K562 (cell line): ENCODE results near the gene EBI3. TPM values are rescaled to one million over a fixed set of nuclear protein-coding genes. Genes with fewer than 3 reads are reported as not detected.

Experiments used
- ARID3B ChIP-seq: fragments of 250-450 bp; sonication (Bioruptor Pico); IDR thresholded peaks from 2 replicates; pipeline ENCODE4 v1.4.0; 2020; ENCODE audit warnings: borderline replicate concordance
- C11orf30 ChIP-seq: fragments of 450-650 bp; IDR thresholded peaks from 2 replicates; pipeline ENCODE4 v1.6.1; 2016; ENCODE audit warnings: low read depth, mild to moderate bottlenecking
- CCNT2 ChIP-seq: IDR thresholded peaks from 2 replicates; pipeline ENCODE4 v1.6.1; 2011; ENCODE audit warnings: borderline replicate concordance, low read depth, mild to moderate bottlenecking, moderate library complexity, mixed read lengths, low read length; ENCODE audit not compliant: insufficient read length; ENCODE audit errors: extremely low read depth
- EGR1 ChIP-seq: fragments of 450-650 bp; conservative IDR thresholded peaks from 2 replicates; pipeline ENCODE4 v1.6.1; 2017; ENCODE audit warnings: mild to moderate bottlenecking
- ETV5 ChIP-seq: sonication (generic); formaldehyde crosslinking; IDR thresholded peaks from 2 replicates; pipeline ENCODE4 v1.4.0; 2020; ENCODE audit warnings: low read depth, mild to moderate bottlenecking, missing genetic modification reagents
- MBD2 ChIP-seq: sonication (generic); IDR thresholded peaks from 2 replicates; pipeline ENCODE4 v1.6.1; 2016; ENCODE audit warnings: low read depth, borderline replicate concordance
- NONO ChIP-seq, 2 experiments: fragments of 200-400 bp in 1 of 2; fragments of 450-650 bp in 1 of 2; formaldehyde crosslinking in 1 of 2; IDR thresholded peaks; 2 replicates each; pipeline ENCODE4 v1.6.1; 2017; ENCODE audit warnings: low read depth in 2 of 2, mild to moderate bottlenecking in 2 of 2, moderate library complexity in 2 of 2, low read length in 1 of 2
- PRPF4 ChIP-seq: fragments of 200-400 bp; formaldehyde crosslinking; IDR thresholded peaks from one replicate; pipeline ENCODE4 v1.6.1; 2017; ENCODE audit warnings: low read length, low read depth, mild to moderate bottlenecking; ENCODE audit not compliant: insufficient read depth, poor library complexity, severe bottlenecking
- RBM25 ChIP-seq: fragments of 200-400 bp; formaldehyde crosslinking; IDR thresholded peaks from 2 replicates; pipeline ENCODE4 v1.6.1; 2018; ENCODE audit warnings: low read length, low read depth, moderate library complexity; ENCODE audit not compliant: severe bottlenecking
- SIRT6 ChIP-seq: IDR thresholded peaks from one replicate; pipeline ENCODE4 v1.6.1; 2012; ENCODE audit warnings: low read depth, mild to moderate bottlenecking, control low read depth, inconsistent platforms, low read length, moderate library complexity
- TAF9B ChIP-seq: fragments of 450-650 bp; IDR thresholded peaks from 2 replicates; pipeline ENCODE4 v1.6.1; 2018; ENCODE audit warnings: mild to moderate bottlenecking; ENCODE audit not compliant: partially characterized antibody
- THAP7 ChIP-seq: fragments of 250-450 bp; sonication (Bioruptor Pico); IDR thresholded peaks from 2 replicates; pipeline ENCODE4 v1.5.0; 2021
- TOE1 ChIP-seq, 2 experiments: fragments of 450-650 bp in 1 of 2; sonication (generic) in 1 of 2; formaldehyde crosslinking in 1 of 2; IDR thresholded peaks; 2 replicates each; pipeline versions ENCODE4 v1.7.1 to v1.8.0; 2016 to 2022; ENCODE audit warnings: borderline replicate concordance in 2 of 2, mild to moderate bottlenecking in 2 of 2, antibody characterized with exemption in 1 of 2, inconsistent platforms in 1 of 2, low read depth in 1 of 2, missing genetic modification reagents in 1 of 2, moderate library complexity in 1 of 2
- U2AF1 ChIP-seq: fragments of 200-400 bp; formaldehyde crosslinking; optimal IDR thresholded peaks from 2 replicates; pipeline ENCODE3; 2017; ENCODE audit warnings: mild to moderate bottlenecking, low read depth, low read length, moderate library complexity
- VEZF1 ChIP-seq: fragments of 200-800 bp; sonication (Bioruptor generic); IDR thresholded peaks from 2 replicates; pipeline ENCODE4 v1.6.1; 2017; ENCODE audit warnings: missing genetic modification characterization, missing compliant biosample characterization
- ZNF143 ChIP-seq: sonication (generic); formaldehyde crosslinking; IDR thresholded peaks from 2 replicates; pipeline ENCODE4 v1.9.0; 2022; ENCODE audit warnings: mild to moderate bottlenecking, missing genetic modification reagents
- ZNF384 ChIP-seq: IDR thresholded peaks from 2 replicates; pipeline ENCODE4 v1.6.1; 2012; ENCODE audit warnings: low read depth, low read length, improper control_type of control experiment
- ZNF444 ChIP-seq: fragments of 250-450 bp; sonication (Bioruptor Pico); IDR thresholded peaks from 2 replicates; pipeline ENCODE4 v1.4.0; 2020; ENCODE audit warnings: mild to moderate bottlenecking, moderate library complexity
- ZNF639 ChIP-seq, 2 experiments: fragments of 200-800 bp in 1 of 2; sonication (Bioruptor generic) in 1 of 2; sonication (generic) in 1 of 2; formaldehyde crosslinking in 1 of 2; IDR thresholded peaks in 1 of 2; conservative IDR thresholded peaks in 1 of 2; 2 replicates each; pipeline versions ENCODE4 v1.5.0 to v1.6.1; 2016 to 2020; ENCODE audit warnings: missing compliant biosample characterization in 1 of 2, missing genetic modification characterization in 1 of 2, missing genetic modification reagents in 1 of 2
- ZNF717 ChIP-seq: fragments of 250-450 bp; sonication (Bioruptor Pico); IDR thresholded peaks from 2 replicates; pipeline ENCODE4 v1.5.0; 2021
- ZNF780A ChIP-seq: fragments of 250-450 bp; sonication (Bioruptor Pico); IDR thresholded peaks from 2 replicates; pipeline ENCODE4 v1.5.0; 2021; ENCODE audit warnings: mild to moderate bottlenecking
- polyA plus RNA-seq, 8 experiments: library from polyadenylated mRNA; depleted of rRNA in 4 of 8; stranded (reverse) in 5 of 8; unstranded in 3 of 8; fragments of >200 nt; fragmentation: Nextera tagmentation in 2 of 8; fragmentation: Illumina TruSeq in 1 of 8; extraction: Ambion mirVana in 2 of 8; extraction: Trizol in 1 of 8; gene quantifications; 2 replicates each; pipeline versions ENCODE4 v1.2.1 to v1.2.3, GENCODE V29; 2011 to 2014; ENCODE audit warnings: inconsistent platforms in 1 of 8, missing spikeins in 1 of 8
- total RNA-seq, 7 experiments: library from RNA; depleted of rRNA in 6 of 7; stranded (reverse); fragments of >200 nt in 6 of 7; fragmentation: Illumina TruSeq in 2 of 7; extraction: Trizol in 2 of 7; gene quantifications; 2 replicates each; pipeline versions ENCODE4 v1.2.1 to v1.2.3, GENCODE V29; 2011 to 2021; ENCODE audit warnings: low replicate concordance in 1 of 7

The EBI3 gene
- total and polyA plus RNA-seq, 9 of the 15 experiments (the other 6 are each of a cell fraction or from before 2014, with no cell fraction given): 0.08 to 0.35 (median 0.22) TPM; not detected in 6

- 0 out of 2 replicates have a peak, but pooled peaks have one; percentile 11 for TF ChIP-seq THAP7 (CRISPR knock-in tag)
- peak; percentile 67; the same call in 1 of the 2 replicates for TF ChIP-seq ZNF717
- peak; percentile 54 for TF ChIP-seq RBM25
- TF ChIP-seq ZNF444 (CRISPR knock-in tag): no peak
- TF ChIP-seq NONO (IDR thresholded peaks at IDR 0.05; ENCODE audit: low read depth in 2 of 2, low read length in 1 of 2): peak in 1 of 2 experiments; percentile 18; a peak in 1 of 4 replicates
- peak; percentile 89 for TF ChIP-seq C11orf30
- peak; percentile 83 for TF ChIP-seq ZNF384
- 0 out of 2 replicates have a peak, but pooled peaks have one; percentile 42 for TF ChIP-seq ZNF780A
- TF ChIP-seq ZNF639 (CRISPR knock-in tag; conservative IDR thresholded peaks at IDR 0.05 in 1 of 2, IDR thresholded peaks at IDR 0.05 in 1 of 2): peak in 1 of 2 experiments; percentile 82; a peak in 2 of 4 replicates
- no peak for TF ChIP-seq U2AF1
- TF ChIP-seq PRPF4: peak; percentile 67
- peak; percentile 53; the same call in 1 of the 2 replicates for TF ChIP-seq ZNF143
- peak; percentile 71 for TF ChIP-seq MBD2
- TF ChIP-seq ARID3B: no peak
- peak; percentile 26; the same call in 1 of the 2 replicates for TF ChIP-seq EGR1
- no peak for TF ChIP-seq TOE1 (IDR thresholded peaks at IDR 0.05; ENCODE audit: borderline replicate concordance)
- TF ChIP-seq TOE1 (CRISPR knock-in tag; IDR thresholded peaks at IDR 0.05; ENCODE audit: borderline replicate concordance, low read depth): no peak
- peak; percentile 98 for TF ChIP-seq ETV5 (CRISPR knock-in tag)
- no peak for TF ChIP-seq SIRT6
- TF ChIP-seq VEZF1 (CRISPR knock-in tag): peak; percentile 90
- TF ChIP-seq TAF9B: no peak
- TF ChIP-seq CCNT2: peak; percentile 77
Measured at GRCh38 chr19:4182084-4182810, 47.1 kb upstream of the EBI3 start, which contains the start of the genes ANKRD24 and SIRT6 (continued).
